Smooth muscle cell (in vitro differentiated cells): ENCODE data around the gene RAB22A. TPM values are rescaled to one million over a fixed set of nuclear protein-coding genes. Genes with fewer than 3 reads are reported as not detected.

Experiments
- DNase-seq: peaks from one replicate; lab custom pipeline; 2025; ENCODE audit not compliant: unreplicated experiment; lab: John Stamatoyannopoulos, UW
- H2AFZ ChIP-seq: fragments of 200-600 bp; sonication (generic); 2 replicates; pipeline ENCODE4 v1.6.0; 2016; ENCODE audit warnings: antibody characterized with exemption, low read depth, mild to moderate bottlenecking
- H3F3A ChIP-seq: fragments of 200-600 bp; sonication (generic); 2 replicates; pipeline ENCODE4 v1.6.0; 2017; ENCODE audit warnings: antibody characterized with exemption, low read depth
- H3K27ac ChIP-seq: fragments of 200-600 bp; sonication (generic); 2 replicates; pipeline ENCODE4 v1.5.1; 2016; ENCODE audit warnings: low read depth, mild to moderate bottlenecking
- H3K27me3 ChIP-seq: fragments of 200-600 bp; sonication (generic); 2 replicates; pipeline ENCODE4 v1.6.1; 2016; ENCODE audit warnings: low read depth, mild to moderate bottlenecking
- H3K36me3 ChIP-seq: fragments of 200-600 bp; sonication (generic); 2 replicates; pipeline ENCODE4 v1.5.1; 2016; ENCODE audit warnings: low read depth
- H3K4me1 ChIP-seq: fragments of 200-600 bp; sonication (generic); 2 replicates; pipeline ENCODE4 v1.5.1; 2016; ENCODE audit warnings: low read depth
- H3K4me2 ChIP-seq: fragments of 200-600 bp; sonication (generic); 2 replicates; pipeline ENCODE4 v1.6.0; 2016; ENCODE audit warnings: mild to moderate bottlenecking
- H3K4me3 ChIP-seq: fragments of 200-600 bp; sonication (generic); 2 replicates; pipeline ENCODE4 v1.5.1; 2016; ENCODE audit warnings: mild to moderate bottlenecking
- H3K79me2 ChIP-seq: fragments of 200-600 bp; sonication (generic); 2 replicates; pipeline ENCODE4 v1.6.0; 2016; ENCODE audit warnings: low read depth, mild to moderate bottlenecking
- H3K9ac ChIP-seq: fragments of 200-600 bp; sonication (generic); 2 replicates; pipeline ENCODE4 v1.6.0; 2016; ENCODE audit warnings: low read depth
- H3K9me3 ChIP-seq: fragments of 200-600 bp; sonication (generic); replicated peaks from 2 replicates; pipeline ENCODE4 v1.5.1; 2016; ENCODE audit warnings: low read depth
- H4K20me1 ChIP-seq: fragments of 200-600 bp; sonication (generic); 2 replicates; pipeline ENCODE4 v1.6.0; 2016; ENCODE audit warnings: low read depth
- CTCF ChIP-seq: fragments of 200-600 bp; sonication (generic); IDR thresholded peaks from 2 replicates; pipeline ENCODE4 v1.5.1; 2017; ENCODE audit warnings: borderline replicate concordance, mild to moderate bottlenecking, antibody characterized with exemption; ENCODE audit not compliant: insufficient read depth, poor library complexity, severe bottlenecking
- WGBS: methylation state at CpG from one replicate; pipeline ENCODE4 v1.1.7; 2016; ENCODE audit warnings: low lambda C conversion rate; 5-methylcytosine and 5-hydroxymethylcytosine counted together
- polyA plus RNA-seq: library from polyadenylated mRNA; unstranded; fragments of >200 nt; fragmentation: Nextera tagmentation; extraction: Ambion mirVana; gene quantifications from 2 replicates; pipeline ENCODE4 v1.2.1, GENCODE V29; 2016
- total RNA-seq: library from RNA; depleted of rRNA; stranded (reverse); fragments of >200 nt; gene quantifications from 2 replicates; pipeline ENCODE4 v1.2.3, GENCODE V29; 2014

The RAB22A gene
- total and polyA plus RNA-seq, 2 experiments from 2014 or later, result 14.0 to 23.7 TPM

- no peak for DNase-seq
- Histone ChIP-seq H3K4me1 (no peaks in the 10 kb centered on the region), H3K9me3 (no peaks in the 10 kb centered on the region), H3K79me2 (peaks cover 46% of the 10 kb centered on the region), H3K4me2 (peak overlapping the region; percentile 47), H3K9ac (peak overlapping the region; percentile 44), H3K27me3 (no peaks in the 10 kb centered on the region), H3K4me3 (no peak overlapping the region), H4K20me1 (peaks cover 58% of the 10 kb centered on the region), H3K36me3 (no peaks in the 10 kb centered on the region), H3K27ac (peak overlapping the region; percentile 81), H2AFZ (peak overlapping the region; percentile 17), H3F3A (no peaks in the 10 kb centered on the region)
- WGBS, result 24% methylated on average over 13 of the region's 13 CpGs
- TF ChIP-seq CTCF, result no peak
Observed at GRCh38 chr20:58294497-58295455, 14.7 kb upstream of the RAB22A start.

- Histone ChIP-seq H3K4me2 (no peak overlapping the region), H3K4me3 (no peak overlapping the region), H3K79me2 (peaks cover 33% of the 10 kb centered on the region), H2AFZ (no peak overlapping the region), H3K9ac (no peak overlapping the region), H3F3A (no peaks in the 10 kb centered on the region), H3K9me3 (no peaks in the 10 kb centered on the region), H3K27me3 (no peaks in the 10 kb centered on the region), H3K36me3 (no peaks in the 10 kb centered on the region), H4K20me1 (peaks cover 45% of the 10 kb centered on the region), H3K4me1 (no peaks in the 10 kb centered on the region), H3K27ac (no peak overlapping the region)
- no peak for DNase-seq
- 93% methylated on average over 7 of the region's 7 CpGs for WGBS
- no peak for TF ChIP-seq CTCF
Observed at GRCh38 chr20:58296051-58296837, 13.3 kb upstream of the RAB22A start.

GRCh38 chr20:58297394-58297793, 12.1 kb upstream of the RAB22A start:
- Histone ChIP-seq H3K27ac (no peak overlapping the region), H2AFZ (no peak overlapping the region), H4K20me1 (peaks cover 41% of the 10 kb centered on the region), H3K9me3 (no peaks in the 10 kb centered on the region), H3K79me2 (peaks cover 24% of the 10 kb centered on the region), H3F3A (no peaks in the 10 kb centered on the region), H3K4me2 (no peak overlapping the region), H3K27me3 (no peaks in the 10 kb centered on the region), H3K36me3 (no peaks in the 10 kb centered on the region), H3K4me1 (no peaks in the 10 kb centered on the region), H3K4me3 (no peak overlapping the region), H3K9ac (no peak overlapping the region)
- WGBS, result 66% methylated on average over 2 of the region's 2 CpGs
- no peak for DNase-seq
- no peak for TF ChIP-seq CTCF
